WTC11 (cell line): ENCODE measurements around the gene CYP46A1. TPM values are rescaled to one million over a fixed set of nuclear protein-coding genes. Genes with fewer than 3 reads are reported as not detected.
"Not testable (repeated sequence)": the region's sequence is repeated elsewhere in the genome, so short reads cannot be mapped to it uniquely, and the experiment has no call there.

Source experiments
- ATAC-seq: fragments of 200-7000 bp; cut with Tn5 transposase; 2 replicates; pipeline ENCODE4 v1.10.0; 2021; ENCODE audit warnings: mild to moderate bottlenecking, moderate library complexity
- CTCF ChIA-PET: fragments of 300-600 bp; sonication (Branson Sonifier 250); formaldehyde crosslinking; loops from one replicate; lab custom pipeline; 2021; ENCODE audit warnings: antibody characterized with exemption; lab: Charles Lee
- POLR2A ChIA-PET: fragments of 350-600 bp; sonication (Branson Sonifier 250); formaldehyde crosslinking; loops from one replicate; lab custom pipeline; 2021; ENCODE audit warnings: antibody characterized with exemption; lab: Charles Lee
- DNase-seq: peaks from one replicate; pipeline ENCODE4 v3.0.0; 2021; ENCODE audit warnings: low spot score
- H3K27ac Mint-ChIP-seq: 2 replicates; pipeline ENCODE4 v1.8.0; 2021; ENCODE audit warnings: mixed read lengths
- H3K27me3 Mint-ChIP-seq: 2 replicates; pipeline ENCODE4 v1.8.0; 2021; ENCODE audit warnings: low read depth, mild to moderate bottlenecking, moderate library complexity, mixed read lengths
- H3K36me3 Mint-ChIP-seq: 2 replicates; pipeline ENCODE4 v1.8.0; 2021; ENCODE audit warnings: mixed read lengths
- H3K4me1 Mint-ChIP-seq: 2 replicates; pipeline ENCODE4 v1.8.0; 2022; ENCODE audit warnings: mixed read lengths
- H3K4me3 Mint-ChIP-seq: 2 replicates; pipeline ENCODE4 v1.8.0; 2021; ENCODE audit warnings: mild to moderate bottlenecking, moderate library complexity, mixed read lengths
- H3K9me3 Mint-ChIP-seq: 2 replicates; pipeline ENCODE4 v1.8.0; 2021; ENCODE audit warnings: mixed read lengths
- AFF4 ChIP-seq: sonication (generic); formaldehyde crosslinking; IDR thresholded peaks from 2 replicates; pipeline ENCODE4 v1.8.1; 2023; ENCODE audit warnings: mild to moderate bottlenecking, missing genetic modification reagents, borderline replicate concordance
- ESRRA ChIP-seq: sonication (generic); formaldehyde crosslinking; IDR thresholded peaks from 2 replicates; pipeline ENCODE4 v1.8.1; 2022; ENCODE audit warnings: mild to moderate bottlenecking, missing genetic modification reagents, borderline replicate concordance
- FOXK1 ChIP-seq: sonication (generic); formaldehyde crosslinking; IDR thresholded peaks from 2 replicates; pipeline ENCODE4 v1.8.0; 2022; ENCODE audit warnings: mild to moderate bottlenecking, moderate library complexity, missing genetic modification reagents
- MAX ChIP-seq: sonication (generic); formaldehyde crosslinking; IDR thresholded peaks from 2 replicates; pipeline ENCODE4 v1.8.0; 2022; ENCODE audit warnings: mild to moderate bottlenecking, missing genetic modification reagents
- NR1H2 ChIP-seq: sonication (generic); formaldehyde crosslinking; IDR thresholded peaks from 2 replicates; pipeline ENCODE4 v1.9.0; 2021; ENCODE audit warnings: mild to moderate bottlenecking, moderate library complexity, missing genetic modification reagents
- NR2C2 ChIP-seq: sonication (generic); formaldehyde crosslinking; IDR thresholded peaks from 2 replicates; pipeline ENCODE4 v1.8.0; 2022; ENCODE audit warnings: mild to moderate bottlenecking, missing genetic modification reagents
- PRRX2 ChIP-seq: fragments of 250-450 bp; sonication (Bioruptor Pico); IDR thresholded peaks from 2 replicates; pipeline ENCODE4 v1.8.0; 2021; ENCODE audit warnings: mild to moderate bottlenecking
- SP1 ChIP-seq: sonication (generic); formaldehyde crosslinking; conservative IDR thresholded peaks from 2 replicates; pipeline ENCODE4 v1.8.1; 2022; ENCODE audit warnings: missing genetic modification reagents
- TEAD4 ChIP-seq: sonication (generic); formaldehyde crosslinking; IDR thresholded peaks from 2 replicates; pipeline ENCODE4 v1.8.0; 2022; ENCODE audit warnings: mild to moderate bottlenecking, missing genetic modification reagents
- ZMAT4 ChIP-seq: fragments of 250-450 bp; sonication (Bioruptor Pico); IDR thresholded peaks from 2 replicates; pipeline ENCODE4 v1.9.0; 2021; ENCODE audit warnings: mild to moderate bottlenecking
- ZNF121 ChIP-seq: sonication (generic); formaldehyde crosslinking; IDR thresholded peaks from 2 replicates; pipeline ENCODE4 v1.8.0; 2023; ENCODE audit warnings: missing genetic modification reagents
- ZNF219 ChIP-seq: sonication (generic); formaldehyde crosslinking; IDR thresholded peaks from 2 replicates; pipeline ENCODE4 v1.8.0; 2023; ENCODE audit warnings: missing genetic modification reagents, mild to moderate bottlenecking, borderline replicate concordance
- ZNF423 ChIP-seq: fragments of 250-450 bp; sonication (Bioruptor Pico); IDR thresholded peaks from 2 replicates; pipeline ENCODE4 v2.1.2; 2022; ENCODE audit warnings: mild to moderate bottlenecking, moderate library complexity
- ZNF425 ChIP-seq: fragments of 250-450 bp; sonication (Bioruptor Pico); conservative IDR thresholded peaks from 2 replicates; pipeline ENCODE4 v1.9.0; 2021; ENCODE audit warnings: mild to moderate bottlenecking
- ZSCAN18 ChIP-seq: fragments of 250-450 bp; sonication (Bioruptor Pico); IDR thresholded peaks from 2 replicates; pipeline ENCODE4 v2.1.2; 2022; ENCODE audit warnings: mild to moderate bottlenecking, moderate library complexity
- total RNA-seq: library from RNA; stranded (reverse); gene quantifications from 3 replicates; pipeline ENCODE4 v1.2.3, GENCODE V29; 2021

Gene CYP46A1
- total RNA-seq, 1 experiment from 2014 or later, result 0.77 TPM

- POLR2A ChIA-PET, result no interaction called here
- H3K9me3 Mint-ChIP-seq, result no peaks in the 10 kb centered on the region
Observed at GRCh38 chr14:99660794-99661193, 23.3 kb upstream of the CYP46A1 start.

GRCh38 chr14:99661206-99661605, 22.9 kb upstream of the CYP46A1 start:
- POLR2A ChIA-PET, H3K9me3 Mint-ChIP-seq, H3K27ac Mint-ChIP-seq, ATAC-seq, H3K4me3 Mint-ChIP-seq, DNase-seq, H3K36me3 Mint-ChIP-seq: not testable (repeated sequence)
- H3K27me3 Mint-ChIP-seq, result peaks cover 44% of the 10 kb centered on the region
- H3K4me1 Mint-ChIP-seq, result peaks cover 39% of the 10 kb centered on the region
- CTCF ChIA-PET, result interaction anchor here (0.9 to 1.0 kb wide), 2 partner anchors 55 to 142 kb away, joined by 3 read pairs; no protein-coding TSS in a partner anchor

More at GRCh38 chr14:99660794-99661193, 23.3 kb upstream of the CYP46A1 start:
- no peak overlapping the region for H3K27ac Mint-ChIP-seq
- DNase-seq, result no peak
- peak overlapping the region; percentile 69 for H3K4me3 Mint-ChIP-seq
- H3K36me3 Mint-ChIP-seq, result no peaks in the 10 kb centered on the region
- H3K4me1 Mint-ChIP-seq, result peaks cover 35% of the 10 kb centered on the region
- TF ChIP-seq TEAD4 (CRISPR knock-in tag) (no peak), NR1H2 (CRISPR knock-in tag) (no peak), MAX (CRISPR knock-in tag) (no peak), AFF4 (no peak), FOXK1 (no peak), ZNF121 (CRISPR knock-in tag) (peak; percentile 78), ZMAT4 (CRISPR knock-in tag) (no peak), SP1 (CRISPR knock-in tag) (0 out of 2 replicates have a peak, but pooled peaks have one; percentile 35), ZNF425 (CRISPR knock-in tag) (no peak), ZNF423 (CRISPR knock-in tag) (0 out of 2 replicates have a peak, but pooled peaks have one; percentile 28), ESRRA (CRISPR knock-in tag) (no peak), NR2C2 (CRISPR knock-in tag) (no peak), ZSCAN18 (no peak), ZNF219 (no peak)
- H3K27me3 Mint-ChIP-seq, result peaks cover 44% of the 10 kb centered on the region
- ATAC-seq, result no peak
- CTCF ChIA-PET, result interaction anchor here (0.9 to 1.0 kb wide), 2 partner anchors 55 to 142 kb away, joined by 3 read pairs; no protein-coding TSS in a partner anchor

- no peak overlapping the region for H3K4me3 Mint-ChIP-seq
- H3K27ac Mint-ChIP-seq, result no peak overlapping the region
- peaks cover 36% of the 10 kb centered on the region for H3K27me3 Mint-ChIP-seq
- ATAC-seq, result no peak
- ChIA-PET POLR2A (no interaction called here), CTCF (no interaction called here)
- H3K9me3 Mint-ChIP-seq, result no peaks in the 10 kb centered on the region
- no peaks in the 10 kb centered on the region for H3K36me3 Mint-ChIP-seq
- no peak for TF ChIP-seq ZNF121 (CRISPR knock-in tag)
- no peak for TF ChIP-seq PRRX2 (CRISPR knock-in tag)
- no peak for DNase-seq
- H3K4me1 Mint-ChIP-seq, result peaks cover 45% of the 10 kb centered on the region
Observed at GRCh38 chr14:99662846-99663245, 21.3 kb upstream of the CYP46A1 start.
